ENCODE results near the gene KIF1C. TPM values are rescaled to one million over a fixed set of nuclear protein-coding genes. Genes with fewer than 3 reads are reported as not detected.

Gene KIF1C
- total RNA-seq, 1 experiment from 2014 or later, result 130 TPM

- no peak for TF ChIP-seq HMGXB4 (CRISPR knock-in tag; IDR thresholded peaks at IDR 0.05)
These were observed 27.5 kb upstream of the KIF1C start (continued) for GRCh38 chr17:4970273-4970672.

DNA sequence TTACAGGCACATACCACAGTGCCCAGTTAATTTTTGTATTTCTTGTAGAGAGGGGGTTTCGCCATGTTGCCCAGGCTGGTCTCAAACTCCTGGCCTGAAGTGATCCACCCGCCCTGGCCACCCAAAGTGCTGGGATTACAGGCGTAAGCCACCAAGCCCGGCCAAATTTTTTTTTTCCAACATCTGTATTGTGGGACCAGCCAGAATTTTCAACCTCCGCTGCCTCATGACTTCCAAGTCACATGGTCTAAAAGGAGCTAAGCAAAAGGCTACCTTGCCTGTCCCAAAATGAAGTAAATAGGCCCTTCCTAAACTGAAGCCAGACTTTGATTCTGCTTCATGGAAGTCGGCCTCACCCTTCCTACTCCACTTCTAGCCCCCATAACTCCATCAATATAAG is 25.9 kb upstream of the KIF1C start:
- TF ChIP-seq, protein P1, sequence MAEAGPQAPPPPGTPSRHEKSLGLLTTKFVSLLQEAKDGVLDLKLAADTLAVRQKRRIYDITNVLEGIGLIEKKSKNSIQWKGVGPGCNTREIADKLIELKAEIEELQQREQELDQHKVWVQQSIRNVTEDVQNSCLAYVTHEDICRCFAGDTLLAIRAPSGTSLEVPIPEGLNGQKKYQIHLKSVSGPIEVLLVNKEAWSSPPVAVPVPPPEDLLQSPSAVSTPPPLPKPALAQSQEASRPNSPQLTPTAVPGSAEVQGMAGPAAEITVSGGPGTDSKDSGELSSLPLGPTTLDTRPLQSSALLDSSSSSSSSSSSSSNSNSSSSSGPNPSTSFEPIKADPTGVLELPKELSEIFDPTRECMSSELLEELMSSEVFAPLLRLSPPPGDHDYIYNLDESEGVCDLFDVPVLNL (CRISPR knock-in tag; IDR thresholded peaks at IDR 0.05; ENCODE audit: borderline replicate concordance, low read depth), result no peak
- TF ChIP-seq, protein P2, sequence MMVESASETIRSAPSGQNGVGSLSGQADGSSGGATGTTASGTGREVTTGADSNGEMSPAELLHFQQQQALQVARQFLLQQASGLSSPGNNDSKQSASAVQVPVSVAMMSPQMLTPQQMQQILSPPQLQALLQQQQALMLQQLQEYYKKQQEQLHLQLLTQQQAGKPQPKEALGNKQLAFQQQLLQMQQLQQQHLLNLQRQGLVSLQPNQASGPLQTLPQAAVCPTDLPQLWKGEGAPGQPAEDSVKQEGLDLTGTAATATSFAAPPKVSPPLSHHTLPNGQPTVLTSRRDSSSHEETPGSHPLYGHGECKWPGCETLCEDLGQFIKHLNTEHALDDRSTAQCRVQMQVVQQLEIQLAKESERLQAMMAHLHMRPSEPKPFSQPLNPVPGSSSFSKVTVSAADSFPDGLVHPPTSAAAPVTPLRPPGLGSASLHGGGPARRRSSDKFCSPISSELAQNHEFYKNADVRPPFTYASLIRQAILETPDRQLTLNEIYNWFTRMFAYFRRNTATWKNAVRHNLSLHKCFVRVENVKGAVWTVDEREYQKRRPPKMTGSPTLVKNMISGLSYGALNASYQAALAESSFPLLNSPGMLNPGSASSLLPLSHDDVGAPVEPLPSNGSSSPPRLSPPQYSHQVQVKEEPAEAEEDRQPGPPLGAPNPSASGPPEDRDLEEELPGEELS (CRISPR knock-in tag; IDR thresholded peaks at IDR 0.05), result no peak
- TF ChIP-seq CREB1 (CRISPR knock-in tag; IDR thresholded peaks at IDR 0.05) (no peak), TCF7 (CRISPR knock-in tag; IDR thresholded peaks at IDR 0.05; ENCODE audit: low read depth) (no peak), NFATC4 (CRISPR knock-in tag; IDR thresholded peaks at IDR 0.05) (no peak), KAT7 (CRISPR knock-in tag; IDR thresholded peaks at IDR 0.05; ENCODE audit: borderline replicate concordance) (no peak), FOXP1 (CRISPR knock-in tag; IDR thresholded peaks at IDR 0.05; ENCODE audit: borderline replicate concordance) (no peak), CBFB (CRISPR knock-in tag; IDR thresholded peaks at IDR 0.05; ENCODE audit: low read depth) (no peak), ZNF671 (CRISPR knock-in tag; IDR thresholded peaks at IDR 0.05) (no peak)
- Mint-ChIP-seq H3K27me3 (ENCODE audit: low read depth) (peaks cover 53% of the 10 kb centered on the region), H3K36me3 (peaks cover 5% of the 10 kb centered on the region), H3K27ac (no peak overlapping the region), H3K4me3 (no peak overlapping the region), H3K9me3 (no peaks in the 10 kb centered on the region), H3K4me1 (peaks cover 24% of the 10 kb centered on the region)
- DNase-seq (ENCODE audit: low spot score) (no peak), ATAC-seq (no peak)
- ChIA-PET POLR2A (interaction anchor here (0.6 to 1.7 kb wide), 2 partner anchors 63 to 141 kb away, joined by 4 to 5 read pairs; no protein-coding TSS in a partner anchor), CTCF (interaction anchor here (3.2 kb wide), 1 partner anchor 8 kb away, joined by 14 read pairs; no protein-coding TSS in a partner anchor)

- H3K4me1 Mint-ChIP-seq, result peaks cover 24% of the 10 kb centered on the region
- no peaks in the 10 kb centered on the region for H3K9me3 Mint-ChIP-seq
- POLR2A ChIA-PET, result interaction anchor here (1.7 kb wide), 1 partner anchor 63 kb away, joined by 5 read pairs; no protein-coding TSS in a partner anchor
- peak overlapping the region; percentile 66; the same call in 1 of the 2 replicates for H3K27ac Mint-ChIP-seq
- ATAC-seq, result no peak
- CTCF ChIA-PET, result no interaction called here
- DNase-seq (ENCODE audit: low spot score), result no peak
- H3K4me3 Mint-ChIP-seq, result no peak overlapping the region
- H3K36me3 Mint-ChIP-seq, result peaks cover 5% of the 10 kb centered on the region
- TF ChIP-seq NFATC4 (CRISPR knock-in tag; IDR thresholded peaks at IDR 0.05) (no peak), ZNF232 (CRISPR knock-in tag; IDR thresholded peaks at IDR 0.05) (no peak), ZNF396 (CRISPR knock-in tag; IDR thresholded peaks at IDR 0.05; ENCODE audit: borderline replicate concordance) (no peak), RORB (CRISPR knock-in tag; IDR thresholded peaks at IDR 0.05) (no peak), SP1 (CRISPR knock-in tag; conservative IDR thresholded peaks at IDR 0.05) (no peak), OVOL2 (CRISPR knock-in tag; IDR thresholded peaks at IDR 0.05; ENCODE audit: borderline replicate concordance) (no peak), ZMAT4 (CRISPR knock-in tag; IDR thresholded peaks at IDR 0.05) (no peak), ZNF138 (CRISPR knock-in tag; conservative IDR thresholded peaks at IDR 0.05) (no peak), AFF4 (CRISPR knock-in tag; IDR thresholded peaks at IDR 0.05; ENCODE audit: borderline replicate concordance) (no peak), TP53 (CRISPR knock-in tag; IDR thresholded peaks at IDR 0.05) (no peak)
- TF ChIP-seq, protein P3, sequence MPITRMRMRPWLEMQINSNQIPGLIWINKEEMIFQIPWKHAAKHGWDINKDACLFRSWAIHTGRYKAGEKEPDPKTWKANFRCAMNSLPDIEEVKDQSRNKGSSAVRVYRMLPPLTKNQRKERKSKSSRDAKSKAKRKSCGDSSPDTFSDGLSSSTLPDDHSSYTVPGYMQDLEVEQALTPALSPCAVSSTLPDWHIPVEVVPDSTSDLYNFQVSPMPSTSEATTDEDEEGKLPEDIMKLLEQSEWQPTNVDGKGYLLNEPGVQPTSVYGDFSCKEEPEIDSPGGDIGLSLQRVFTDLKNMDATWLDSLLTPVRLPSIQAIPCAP (CRISPR knock-in tag; IDR thresholded peaks at IDR 0.05), result no peak
- H3K27me3 Mint-ChIP-seq (ENCODE audit: low read depth), result peaks cover 58% of the 10 kb centered on the region
These were observed 25.4 kb upstream of the KIF1C start for GRCh38 chr17:4972322-4972721.

Measured in WTC11 (cell line).